Thoracic aorta (tissue), 2 donors: ENCODE data around the gene FUZ. TPM values are rescaled to one million over a fixed set of nuclear protein-coding genes. Genes with fewer than 3 reads are reported as not detected.

ENCODE experiments used
- ATAC-seq: fragments of 150-250 bp; one replicate; pipeline ENCODE4 v1.8.0; 2017; ENCODE audit warnings: low read depth; ENCODE audit not compliant: insufficient number of reproducible peaks, low FRiP score
- DNase-seq: peaks from one replicate; pipeline ENCODE4 v3.0.0-alpha.2; 2020; ENCODE audit warnings: low spot score
- H3K27ac ChIP-seq, 2 donors: fragments of 200-600 bp; sonication (generic); 1 replicate in 1 of 2; 2 replicates in 1 of 2; pipeline ENCODE4 v1.5.1; 2016; ENCODE audit warnings: mild to moderate bottlenecking in 2 of 2, moderate library complexity in 2 of 2
- H3K27me3 ChIP-seq: fragments of 200-600 bp; sonication (generic); replicated peaks from 2 replicates; pipeline ENCODE4 v1.6.0; 2016; ENCODE audit warnings: mild to moderate bottlenecking; ENCODE audit not compliant: insufficient read depth
- H3K36me3 ChIP-seq: fragments of 200-600 bp; sonication (generic); one replicate; pipeline ENCODE4 v1.5.1; 2016
- H3K4me1 ChIP-seq, 2 donors: fragments of 200-600 bp; sonication (generic); 1 replicate in 1 of 2; 2 replicates in 1 of 2; pipeline versions ENCODE4 v1.5.1 to v1.6.0; 2016; ENCODE audit warnings: low read depth in 2 of 2, mild to moderate bottlenecking in 1 of 2; ENCODE audit not compliant: control insufficient read depth in 1 of 2
- H3K4me3 ChIP-seq: fragments of 200-600 bp; sonication (generic); 2 replicates; pipeline ENCODE4 v1.5.1; 2016; ENCODE audit warnings: mild to moderate bottlenecking
- H3K9me3 ChIP-seq: fragments of 200-600 bp; sonication (generic); 2 replicates; pipeline ENCODE4 v1.5.1; 2016
- total RNA-seq, 2 donors: library from RNA; depleted of rRNA; stranded (reverse); fragments of >200 nt; gene quantifications; one replicate each; pipeline versions ENCODE4 v1.1.0 to v1.2.3, GENCODE V29; 2016
- TF ChIP-seq, protein P1 (sequence below): fragments of 200-600 bp; sonication (generic); IDR thresholded peaks from one replicate; pipeline ENCODE4 v1.5.1; 2019; ENCODE audit warnings: antibody characterized with exemption

The FUZ gene
- total RNA-seq, 2 donors from 2014 or later = 23.6 to 27.3 TPM

GRCh38 chr19:49847731-49848696, 34.9 kb upstream of the FUZ start:
- Histone ChIP-seq H3K27me3 (no peaks in the 10 kb centered on the region), H3K4me3 (no peak overlapping the region), H3K36me3 (no peaks in the 10 kb centered on the region), H3K27ac (no peak overlapping the region), H3K4me1 (peaks cover 10 to 18% of the 10 kb centered on the region in 2 donors), H3K9me3 (no peaks in the 10 kb centered on the region)
- ATAC-seq (no peak), DNase-seq (no peak)
- TF ChIP-seq, protein P1, sequence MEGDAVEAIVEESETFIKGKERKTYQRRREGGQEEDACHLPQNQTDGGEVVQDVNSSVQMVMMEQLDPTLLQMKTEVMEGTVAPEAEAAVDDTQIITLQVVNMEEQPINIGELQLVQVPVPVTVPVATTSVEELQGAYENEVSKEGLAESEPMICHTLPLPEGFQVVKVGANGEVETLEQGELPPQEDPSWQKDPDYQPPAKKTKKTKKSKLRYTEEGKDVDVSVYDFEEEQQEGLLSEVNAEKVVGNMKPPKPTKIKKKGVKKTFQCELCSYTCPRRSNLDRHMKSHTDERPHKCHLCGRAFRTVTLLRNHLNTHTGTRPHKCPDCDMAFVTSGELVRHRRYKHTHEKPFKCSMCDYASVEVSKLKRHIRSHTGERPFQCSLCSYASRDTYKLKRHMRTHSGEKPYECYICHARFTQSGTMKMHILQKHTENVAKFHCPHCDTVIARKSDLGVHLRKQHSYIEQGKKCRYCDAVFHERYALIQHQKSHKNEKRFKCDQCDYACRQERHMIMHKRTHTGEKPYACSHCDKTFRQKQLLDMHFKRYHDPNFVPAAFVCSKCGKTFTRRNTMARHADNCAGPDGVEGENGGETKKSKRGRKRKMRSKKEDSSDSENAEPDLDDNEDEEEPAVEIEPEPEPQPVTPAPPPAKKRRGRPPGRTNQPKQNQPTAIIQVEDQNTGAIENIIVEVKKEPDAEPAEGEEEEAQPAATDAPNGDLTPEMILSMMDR = no peak

- Histone ChIP-seq H3K4me1 (peaks cover 2 to 5% of the 10 kb centered on the region in 2 donors), H3K27ac (no peak overlapping the region), H3K27me3 (no peaks in the 10 kb centered on the region), H3K9me3 (no peaks in the 10 kb centered on the region), H3K4me3 (no peak overlapping the region), H3K36me3 (no peaks in the 10 kb centered on the region)
- ATAC-seq (no peak), DNase-seq (no peak)
- TF ChIP-seq, protein P1 = no peak
Observed at GRCh38 chr19:49846408-49846807, 33.3 kb upstream of the FUZ start.

DNA sequence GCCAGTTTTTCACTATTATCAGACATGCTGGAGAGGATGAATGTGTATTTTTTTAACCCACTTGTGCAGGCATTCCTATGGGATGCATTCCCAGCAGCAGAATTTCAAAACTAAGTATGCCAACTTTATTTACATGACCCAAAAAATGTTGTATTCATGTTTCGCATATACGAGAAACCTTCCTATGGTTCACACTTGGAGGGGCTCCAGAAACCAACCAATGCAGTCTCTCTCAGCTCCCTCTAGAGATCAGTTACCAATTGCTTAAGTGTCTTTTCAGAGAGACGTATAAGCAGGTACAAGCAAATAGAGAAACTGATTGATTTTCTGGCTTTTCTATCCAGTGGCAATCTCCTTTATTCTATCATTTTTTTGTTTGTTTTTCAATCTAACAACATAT, 32.3 kb upstream of the FUZ start:
- no peaks in the 10 kb centered on the region for H3K9me3 ChIP-seq
- H3K4me3 ChIP-seq = no peak overlapping the region
- H3K27me3 ChIP-seq = no peaks in the 10 kb centered on the region
- no peak for DNase-seq
- no peaks in the 10 kb centered on the region for H3K36me3 ChIP-seq
- TF ChIP-seq, protein P1 = no peak
- peaks cover 2 to 5% of the 10 kb centered on the region in 2 donors for H3K4me1 ChIP-seq
- ATAC-seq = no peak
- H3K27ac ChIP-seq = no peak overlapping the region

GRCh38 chr19:49844138-49845095, 31.3 kb upstream of the FUZ start:
- H3K36me3 ChIP-seq = no peaks in the 10 kb centered on the region
- H3K4me3 ChIP-seq = no peak overlapping the region
- no peak for ATAC-seq
- no peak for DNase-seq
- H3K27me3 ChIP-seq = no peaks in the 10 kb centered on the region
- no peaks in the 10 kb centered on the region for H3K4me1 ChIP-seq
- TF ChIP-seq, protein P1 = no peak
- H3K27ac ChIP-seq = no peak overlapping the region
- no peaks in the 10 kb centered on the region for H3K9me3 ChIP-seq

DNA sequence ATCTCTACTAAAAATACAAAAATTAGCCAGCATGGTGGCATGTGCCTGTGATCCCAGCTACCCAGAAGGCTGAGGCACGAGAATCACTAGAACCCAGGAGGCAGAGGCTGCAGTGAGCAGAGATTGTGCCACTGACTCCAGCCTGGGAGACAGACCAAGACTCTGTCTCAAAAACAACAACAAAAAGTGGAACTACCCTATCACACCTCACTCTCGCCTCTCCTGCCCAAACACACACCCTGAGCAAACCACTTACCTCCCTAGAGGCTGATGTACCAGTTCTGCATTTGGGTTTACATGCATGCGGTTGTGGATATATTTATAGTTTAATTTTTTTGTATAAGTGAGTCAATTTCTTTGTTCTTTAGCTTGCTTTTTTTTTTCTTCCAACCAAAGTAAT, 30.2 kb upstream of the FUZ start:
- Histone ChIP-seq H3K4me3 (no peak overlapping the region), H3K27ac (no peak overlapping the region), H3K36me3 (peaks cover 10% of the 10 kb centered on the region), H3K4me1 (no peaks in the 10 kb centered on the region), H3K27me3 (no peaks in the 10 kb centered on the region), H3K9me3 (no peaks in the 10 kb centered on the region)
- DNase-seq (no peak), ATAC-seq (no peak)
- TF ChIP-seq, protein P1 = no peak
